SK-N-SH (cell line): Measurements from ENCODE around the gene UBE2D3. TPM values are rescaled to one million over a fixed set of nuclear protein-coding genes. Genes with fewer than 3 reads are reported as not detected.

Experiments used
- CTCF ChIA-PET: fragments of 300-600, 350-600 bp; formaldehyde crosslinking; extraction: SDS; loops from one replicate; lab custom pipeline; 2021; lab: Yijun Ruan, JAX
- POLR2A ChIA-PET: fragments of 350-600 bp; sonication (Branson Sonifier 250); formaldehyde crosslinking; extraction: SDS; loops from one replicate; lab custom pipeline; 2020; ENCODE audit warnings: antibody characterized with exemption, inconsistent platforms; lab: Yijun Ruan, JAX
- DNase-seq: peaks from one replicate; pipeline ENCODE4 v3.0.0; 2012
- H2AFZ ChIP-seq: fragments of 200-600 bp; sonication (generic); 2 replicates; pipeline ENCODE4 v1.8.1; 2016; ENCODE audit warnings: antibody characterized with exemption, mild to moderate bottlenecking, low read depth
- H3F3A ChIP-seq: fragments of 200-600 bp; sonication (generic); replicated peaks from 2 replicates; pipeline ENCODE3; 2016; ENCODE audit warnings: antibody characterized with exemption, mild to moderate bottlenecking; ENCODE audit not compliant: insufficient read depth
- H3K27ac ChIP-seq, 2 experiments: fragments of 200-500 bp in 1 of 2; fragments of 200-600 bp in 1 of 2; sonication (Bioruptor generic) in 1 of 2; sonication (generic), shearing (Covaris generic) in 1 of 2; 2 replicates each; pipeline versions ENCODE4 v1.5.1 to v1.6.1; 2014 to 2016; ENCODE audit warnings: low read depth in 2 of 2, inconsistent platforms in 1 of 2, low read length in 1 of 2, mild to moderate bottlenecking in 1 of 2, mixed read lengths in 1 of 2
- H3K27me3 ChIP-seq: fragments of 200-600 bp; sonication (generic), shearing (Covaris generic); 2 replicates; pipeline ENCODE4 v1.6.1; 2016; ENCODE audit warnings: mixed run types; ENCODE audit not compliant: insufficient read depth
- H3K36me3 ChIP-seq, 2 experiments: fragments of 200-500 bp in 1 of 2; fragments of 200-600 bp in 1 of 2; sonication (Bioruptor generic) in 1 of 2; sonication (generic) in 1 of 2; replicated peaks in 1 of 2; 2 replicates each; pipeline versions ENCODE3 to v1.5.1; 2014 to 2016; ENCODE audit warnings: low read length in 1 of 2, mild to moderate bottlenecking in 1 of 2; ENCODE audit not compliant: insufficient read depth in 2 of 2, control insufficient read depth in 1 of 2
- H3K4me1 ChIP-seq, 2 experiments: fragments of 200-500 bp in 1 of 2; fragments of 200-600 bp in 1 of 2; sonication (Bioruptor generic) in 1 of 2; sonication (generic), shearing (Covaris generic) in 1 of 2; 2 replicates each; pipeline versions ENCODE4 v1.5.1 to v1.6.1; 2014 to 2016; ENCODE audit warnings: low read depth in 1 of 2, low read length in 1 of 2, mixed run types in 1 of 2; ENCODE audit not compliant: insufficient read depth in 2 of 2, control insufficient read depth in 1 of 2
- H3K4me2 ChIP-seq: fragments of 200-600 bp; sonication (generic), shearing (Covaris generic); 2 replicates; pipeline ENCODE4 v1.6.1; 2017; ENCODE audit warnings: mixed run types
- H3K4me3 ChIP-seq, 2 experiments: fragments of 200-500 bp in 1 of 2; fragments of 200-600 bp in 1 of 2; sonication (Bioruptor generic) in 1 of 2; sonication (generic), shearing (Covaris generic) in 1 of 2; 2 replicates each; pipeline versions ENCODE4 v1.5.1 to v1.8.1; 2014 to 2016; ENCODE audit warnings: low read depth in 2 of 2, inconsistent platforms in 1 of 2, low read length in 1 of 2, mild to moderate bottlenecking in 1 of 2, mixed read lengths in 1 of 2, moderate library complexity in 1 of 2
- H3K79me2 ChIP-seq: fragments of 200-600 bp; sonication (generic); 2 replicates; pipeline ENCODE4 v1.8.1; 2017; ENCODE audit warnings: mild to moderate bottlenecking; ENCODE audit not compliant: insufficient read depth
- H3K9ac ChIP-seq: fragments of 200-600 bp; sonication (generic); 2 replicates; pipeline ENCODE4 v1.6.1; 2017; ENCODE audit warnings: mixed run types
- H3K9me2 ChIP-seq: fragments of 200-600 bp; sonication (generic); 2 replicates; pipeline ENCODE4 v1.6.1; 2017; ENCODE audit warnings: mixed run types
- H3K9me3 ChIP-seq: fragments of 200-600 bp; sonication (generic); 2 replicates; pipeline ENCODE4 v1.6.1; 2017; ENCODE audit warnings: mixed run types, mild to moderate bottlenecking, moderate library complexity
- H4K20me1 ChIP-seq: fragments of 200-600 bp; sonication (generic); 2 replicates; pipeline ENCODE4 v1.6.1; 2017; ENCODE audit warnings: mild to moderate bottlenecking, mixed run types; ENCODE audit not compliant: insufficient read depth
- CHD2 ChIP-seq: fragments of 150-350 bp; IDR thresholded peaks from 2 replicates; pipeline ENCODE4 v1.6.1; 2018; ENCODE audit warnings: low read length; ENCODE audit not compliant: partially characterized antibody
- CTCF ChIP-seq: fragments of 200-600 bp; sonication (generic); IDR thresholded peaks from 2 replicates; pipeline ENCODE4 v1.6.1; 2017; ENCODE audit warnings: antibody characterized with exemption, mild to moderate bottlenecking, moderate library complexity
- GABPA ChIP-seq: IDR thresholded peaks from 2 replicates; pipeline ENCODE4 v1.4.0; 2012; ENCODE audit warnings: low read depth, mild to moderate bottlenecking
- MAX ChIP-seq: IDR thresholded peaks from 2 replicates; pipeline ENCODE4 v1.4.0; 2012; ENCODE audit warnings: low read depth
- NFIC ChIP-seq: IDR thresholded peaks from 2 replicates; pipeline ENCODE4 v1.4.0; 2012; ENCODE audit warnings: borderline replicate concordance
- NRF1 ChIP-seq: IDR thresholded peaks from 2 replicates; pipeline ENCODE4 v1.6.1; 2012; ENCODE audit warnings: low read depth, mild to moderate bottlenecking, low read length
- POLR2AphosphoS5 ChIP-seq: IDR thresholded peaks from 2 replicates; pipeline ENCODE4 v1.6.1; 2012; ENCODE audit warnings: low read depth, low read length
- RCOR1 ChIP-seq: fragments of 150-350 bp; IDR thresholded peaks from 2 replicates; pipeline ENCODE4 v1.6.1; 2017; ENCODE audit warnings: antibody characterized with exemption, low read length
- RFX5 ChIP-seq: IDR thresholded peaks from 2 replicates; pipeline ENCODE4 v1.6.1; 2012; ENCODE audit warnings: mild to moderate bottlenecking, improper control_type of control experiment, low read length
- SIN3A ChIP-seq: IDR thresholded peaks from 2 replicates; pipeline ENCODE4 v1.6.1; 2012; ENCODE audit warnings: low read depth, mild to moderate bottlenecking, low read length, moderate library complexity, borderline replicate concordance
- SMC3 ChIP-seq: IDR thresholded peaks from 2 replicates; pipeline ENCODE4 v1.6.1; 2012; ENCODE audit warnings: low read depth, low read length, improper control_type of control experiment
- TEAD4 ChIP-seq: IDR thresholded peaks from 2 replicates; pipeline ENCODE4 v1.4.0; 2012; ENCODE audit warnings: mild to moderate bottlenecking, borderline replicate concordance; ENCODE audit not compliant: insufficient read depth
- USF1 ChIP-seq: IDR thresholded peaks from 2 replicates; pipeline ENCODE4 v1.4.0; 2012; ENCODE audit warnings: low read depth, borderline replicate concordance
- WGBS: methylation state at CpG from one replicate; pipeline ENCODE4 v1.1.6; 2017; ENCODE audit warnings: low lambda C conversion rate; 5-methylcytosine and 5-hydroxymethylcytosine counted together
- polyA plus RNA-seq, 3 experiments: library from polyadenylated mRNA; depleted of rRNA; stranded (reverse); fragments of >200 nt; gene quantifications; 2 replicates each; pipeline ENCODE4 v1.2.3, GENCODE V29; 2012

The UBE2D3 gene
- polyA plus RNA-seq, 1 of the 3 experiments (the other 2 are of a cell fraction), result 216 TPM

GRCh38 chr4:102827674-102828496 lies 534 bp upstream of the UBE2D3 start (continued):
- TF ChIP-seq TEAD4, result peak; percentile 30; the same call in 1 of the 2 replicates
- TF ChIP-seq RCOR1, result no peak
- TF ChIP-seq CTCF, result no peak; the same call in 1 of the 2 replicates
- TF ChIP-seq RFX5, result peak; percentile 56; the same call in 1 of the 2 replicates
- TF ChIP-seq MAX, result peak; percentile 90
- no peak for TF ChIP-seq USF1
- no peak for TF ChIP-seq NFIC
- TF ChIP-seq CHD2, result peak; percentile 99
- TF ChIP-seq SMC3, result 0 out of 2 replicates have a peak, but pooled peaks have one; percentile 9
- TF ChIP-seq NRF1, result peak; percentile 62

GRCh38 chr4:102826105-102826889 lies 1.1 kb downstream of the UBE2D3 start:
- under 1% methylated on average over 38 of the region's 38 CpGs for WGBS
- Histone ChIP-seq H3K4me3 (peak overlapping the region; percentile 84 to 92), H2AFZ (no peak overlapping the region), H3F3A (peaks cover 35% of the 10 kb centered on the region), H3K9me3 (no peaks in the 10 kb centered on the region), H3K27me3 (no peaks in the 10 kb centered on the region), H4K20me1 (peaks cover 53% of the 10 kb centered on the region), H3K4me2 (peak overlapping the region; percentile 95), H3K9me2 (no peaks in the 10 kb centered on the region), H3K27ac (peak overlapping the region; percentile 100), H3K4me1 (peaks cover 17 to 25% of the 10 kb centered on the region in 2 experiments; a peak in 3 of 4 replicates), H3K79me2 (peaks cover 76% of the 10 kb centered on the region), H3K36me3 (peaks cover 25 to 34% of the 10 kb centered on the region in 2 experiments), H3K9ac (peak overlapping the region; percentile 100)
- DNase-seq, result no peak
- TF ChIP-seq POLR2AphosphoS5, result no peak
- TF ChIP-seq SIN3A, result peak; percentile 8; the same call in 1 of the 2 replicates
- peak; percentile 59 for TF ChIP-seq GABPA
- CTCF ChIA-PET, result interaction anchor here (1.4 kb wide), 1 partner anchor 10 kb away, joined by 4 read pairs; no protein-coding TSS in a partner anchor
- POLR2A ChIA-PET, result interaction anchor here (0.8 to 4.4 kb wide), 9 partner anchors 10 to 396 kb away, joined by 3 to 85 read pairs (median 4); partner anchors contain the start of genes CISD2 and MANBA
